GOT3 (cell line): ENCODE measurements around the gene RACK1.

Experiments
- DNase-seq: peaks from one replicate; lab custom pipeline; 2025; ENCODE audit warnings: mixed read lengths; lab: John Stamatoyannopoulos, UW

The RACK1 gene

DNA sequence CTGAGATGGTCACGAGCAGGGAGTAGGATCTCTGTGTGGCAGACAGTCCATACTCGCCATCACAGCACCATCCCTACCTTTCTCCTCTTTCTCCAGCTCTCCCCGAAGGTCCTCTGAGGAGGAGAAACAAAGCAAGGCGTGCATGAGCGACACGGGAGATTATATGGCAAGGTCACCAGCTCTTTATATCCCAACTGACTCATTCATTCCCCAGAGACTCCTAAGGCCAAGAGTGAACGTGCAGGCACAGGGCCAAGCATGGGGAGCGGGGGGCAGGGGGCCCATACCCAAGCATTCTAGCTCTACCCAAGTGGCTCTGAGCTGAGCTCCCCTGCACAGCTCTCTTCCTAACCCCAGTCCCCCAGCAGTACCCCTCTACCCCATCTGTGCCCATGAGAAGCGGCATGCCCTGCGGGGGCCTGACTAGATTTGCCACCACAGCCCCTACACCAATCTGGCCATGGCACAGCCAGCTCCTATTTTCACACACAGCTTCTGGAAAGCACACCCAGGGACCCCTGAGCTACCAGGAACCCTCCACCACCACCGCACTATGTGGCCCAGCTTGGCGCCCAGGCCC is 45.5 kb downstream of the RACK1 start:
- DNase-seq = no peak

DNA sequence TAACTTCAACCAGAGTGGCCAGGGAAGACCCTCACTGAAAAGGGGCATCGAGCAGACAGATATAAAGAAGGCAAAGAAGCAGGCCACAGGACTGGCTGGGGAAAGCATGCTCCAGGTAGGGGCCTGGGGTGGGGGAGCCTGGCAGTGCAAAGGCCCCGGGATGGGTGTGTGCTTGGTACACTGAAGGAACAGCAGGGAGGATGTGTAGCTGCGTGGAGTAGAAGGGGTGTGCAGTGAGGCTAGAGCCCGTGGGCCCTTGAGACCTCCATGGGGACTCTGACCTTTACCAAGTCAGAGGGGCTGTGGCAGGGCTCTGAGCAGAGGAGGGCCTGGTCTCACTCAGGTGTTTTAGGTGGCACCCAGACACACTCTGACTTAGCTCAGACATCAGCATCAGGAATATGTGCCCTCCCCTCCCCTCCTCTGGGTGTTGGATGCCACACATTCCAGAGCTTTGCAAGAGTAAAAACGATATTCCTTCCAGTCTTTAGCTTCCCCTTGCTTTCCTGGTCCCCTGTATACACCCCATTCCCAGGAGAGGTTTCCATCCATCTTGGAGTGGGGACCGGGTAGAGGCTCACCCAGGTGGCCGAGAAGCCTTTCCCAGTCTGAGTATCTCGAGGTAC is 46.3 kb downstream of the RACK1 start:
- DNase-seq = no peak

DNA sequence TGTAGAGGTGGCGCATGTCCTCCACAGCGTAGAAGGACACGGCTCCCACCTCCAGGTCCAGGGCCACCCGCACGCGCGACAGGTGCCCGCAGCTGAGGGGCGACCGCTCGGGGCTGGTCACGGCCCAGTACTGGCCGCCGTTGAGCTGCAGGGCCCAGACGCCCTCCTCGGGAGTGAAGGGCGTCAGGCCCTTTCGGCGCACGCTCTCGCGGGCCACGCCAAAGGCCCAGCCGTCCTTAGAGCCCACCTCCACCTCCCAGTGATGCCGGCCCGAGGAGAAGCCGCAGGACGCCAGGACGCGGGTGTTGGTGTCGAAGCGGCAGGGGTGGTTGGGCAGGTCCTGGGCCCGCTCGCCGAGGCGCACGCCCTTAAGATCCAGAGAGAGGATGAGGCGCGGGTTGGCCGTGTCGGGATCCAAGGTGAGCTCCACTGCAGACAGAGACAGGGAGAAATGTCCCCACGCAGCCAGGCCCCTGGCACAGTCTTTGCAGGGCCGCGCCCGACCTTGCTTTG is 48.4 kb downstream of the RACK1 start:
- no peak for DNase-seq

DNA sequence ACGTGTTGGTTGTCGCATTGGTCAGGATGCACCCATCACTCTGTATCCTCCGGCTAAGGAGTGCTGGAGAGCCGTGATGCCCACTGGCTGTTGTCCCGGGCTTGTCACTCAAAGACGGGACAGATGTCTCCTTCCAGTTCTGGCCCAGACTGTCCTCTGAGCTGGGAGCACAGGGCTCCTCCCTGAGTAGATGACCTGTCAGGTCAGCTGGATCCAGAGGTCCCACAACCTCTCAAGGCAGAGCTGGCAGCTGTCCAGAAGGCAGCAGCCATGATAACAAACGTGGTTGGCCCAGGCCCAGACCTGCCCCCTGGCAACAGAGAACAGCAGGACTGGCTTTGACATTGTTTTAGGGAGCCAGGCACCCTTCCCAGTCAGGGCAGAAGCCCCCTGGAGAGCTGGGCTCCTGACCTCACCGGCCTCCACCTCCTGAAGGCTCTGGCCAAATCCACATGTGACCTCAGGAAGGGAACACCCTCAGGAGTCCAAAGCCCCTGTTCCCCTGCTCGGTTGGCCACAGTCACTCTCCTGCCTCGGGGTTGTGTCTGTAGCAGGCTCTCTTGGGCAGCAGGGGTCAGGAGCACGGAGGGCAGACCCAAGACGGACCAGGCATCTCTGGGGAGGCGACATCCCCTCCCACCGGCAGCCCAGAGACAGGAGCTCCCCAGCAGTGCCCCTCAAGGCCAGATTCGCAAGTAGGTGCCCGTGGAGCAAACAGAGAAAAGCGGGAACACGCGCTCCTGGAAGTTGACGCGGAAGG is 49.0 kb downstream of the RACK1 start:
- DNase-seq = no peak

DNA sequence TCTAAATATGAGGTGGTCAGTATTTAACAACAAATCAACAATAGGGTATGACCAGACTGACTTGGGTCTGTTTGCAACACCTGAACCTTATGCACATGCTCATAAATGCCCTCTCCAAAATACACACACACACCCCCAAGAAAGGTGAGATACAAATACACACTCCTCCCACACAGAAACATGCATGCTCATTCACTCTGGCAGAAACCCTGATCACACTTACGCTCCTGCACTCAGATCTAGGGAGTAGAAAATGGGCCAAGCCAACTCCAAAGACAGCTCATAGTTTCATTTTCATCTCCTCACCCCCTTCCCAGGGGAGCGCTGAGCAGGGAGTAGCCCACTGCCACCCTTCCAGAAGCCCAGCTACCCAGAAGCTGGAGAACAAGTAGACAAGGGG is 50.0 kb downstream of the RACK1 start:
- no peak for DNase-seq

DNA sequence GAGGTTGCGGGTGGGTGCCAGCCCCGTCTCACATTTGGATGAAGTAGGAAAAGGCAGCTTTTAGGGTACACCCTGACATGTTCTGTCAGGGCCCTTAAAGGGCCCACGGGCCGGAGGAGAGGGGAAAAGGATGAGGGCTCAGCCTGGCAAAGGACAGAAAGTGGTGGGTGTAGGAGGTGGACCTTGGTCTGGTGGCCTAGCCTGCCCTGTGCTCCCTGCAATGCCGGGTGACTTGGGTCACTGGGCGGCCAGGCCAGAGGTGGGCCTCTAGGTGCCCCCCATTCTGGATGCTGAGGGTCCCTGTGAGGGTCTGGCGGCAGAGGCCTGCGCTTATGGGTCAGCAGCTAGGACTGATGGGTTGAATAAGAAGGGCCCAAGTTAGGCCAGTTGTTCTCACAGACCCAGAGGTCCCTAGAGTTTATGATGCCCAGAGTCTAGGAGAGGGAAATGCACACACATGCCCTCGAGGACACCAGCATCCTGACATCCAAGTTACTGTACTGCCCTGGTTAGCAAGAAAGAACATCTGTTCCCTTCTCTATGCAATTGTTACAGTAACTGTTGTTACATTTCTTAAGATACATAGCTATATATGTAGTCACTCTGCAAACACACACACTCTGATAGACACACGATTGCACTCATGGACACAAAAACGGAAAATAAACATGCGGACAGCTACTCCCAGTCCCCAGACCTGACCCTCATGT is 51.2 kb downstream of the RACK1 start:
- DNase-seq = no peak

DNA sequence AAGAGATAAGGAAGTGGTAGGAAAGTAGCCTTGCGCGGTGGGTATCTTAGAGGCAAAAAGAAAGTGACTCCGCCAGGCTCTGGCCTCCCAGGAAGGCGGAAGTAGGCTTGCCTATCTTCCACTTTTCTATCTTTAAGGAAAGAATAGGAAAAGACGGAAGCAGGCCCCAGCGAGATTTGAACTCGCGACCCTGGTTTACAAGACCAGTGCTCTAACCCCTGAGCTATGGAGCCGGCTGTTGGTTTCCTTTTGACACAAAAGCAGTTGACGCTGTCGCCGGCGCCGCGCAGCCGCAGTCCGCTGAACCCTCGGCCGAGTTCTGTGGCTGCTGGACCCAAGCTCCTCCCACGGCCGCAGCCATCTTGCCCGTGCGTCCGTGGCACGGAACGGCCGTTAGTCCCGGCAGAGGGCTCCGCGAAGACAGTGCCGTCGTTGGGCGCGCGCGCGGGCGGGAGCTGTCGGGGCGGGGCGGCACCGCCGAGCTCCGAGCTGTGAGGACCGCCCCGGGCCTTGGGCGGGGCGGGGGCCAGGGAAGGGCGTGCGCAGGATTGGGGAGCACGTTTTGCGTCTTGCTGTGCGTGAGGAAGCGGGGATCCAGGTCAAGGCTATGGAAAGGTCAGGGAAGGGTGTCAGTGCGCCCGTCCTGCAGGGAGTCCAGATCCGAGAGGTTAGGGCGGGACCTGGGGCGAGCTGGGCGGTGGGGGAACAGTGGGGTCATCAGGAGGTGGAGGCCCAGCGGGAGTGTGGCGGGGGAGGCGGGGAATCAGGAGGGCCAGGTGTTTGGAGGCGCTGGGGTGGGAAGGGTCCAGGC is 52.0 kb downstream of the RACK1 start:
- DNase-seq = no peak

DNA sequence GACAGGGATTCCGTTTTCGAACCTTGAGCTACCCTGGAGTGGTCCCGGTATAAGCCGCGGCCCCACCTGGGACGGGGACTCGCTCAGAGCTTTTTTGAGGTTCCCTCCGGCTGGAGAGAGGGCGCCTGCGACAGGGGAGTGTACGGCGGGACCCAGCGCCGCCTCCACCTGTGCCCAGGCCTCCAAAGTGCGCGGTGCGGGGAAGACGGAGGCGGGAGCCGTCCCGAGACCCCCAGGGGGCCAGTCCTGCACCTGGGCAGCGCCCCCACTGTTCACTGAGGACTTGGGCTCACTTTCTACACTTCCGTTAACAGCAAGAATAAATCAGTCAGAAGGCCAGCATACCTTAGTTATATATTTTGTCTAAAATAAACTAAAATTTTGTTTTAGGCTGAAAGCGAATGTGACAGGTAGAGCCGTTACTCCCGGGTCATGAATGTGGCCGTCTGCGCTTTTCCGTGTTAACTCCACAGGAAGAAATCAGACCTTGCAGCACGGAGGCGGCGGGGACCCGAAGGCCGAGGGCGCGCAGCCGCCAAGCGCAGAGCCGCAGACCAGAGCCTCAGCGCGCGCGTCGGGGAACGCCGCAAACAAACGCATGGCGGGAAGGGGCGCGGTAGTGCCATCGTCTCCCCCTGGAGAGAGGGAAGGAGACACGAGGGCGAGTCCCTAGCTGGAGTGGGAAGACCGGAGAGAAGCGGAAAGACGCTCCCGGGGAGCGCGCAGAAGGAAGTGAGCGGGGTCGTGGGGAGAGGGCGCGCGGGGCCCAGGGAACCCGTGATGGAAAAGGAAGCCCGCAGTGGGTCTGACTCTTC is 52.8 kb downstream of the RACK1 start:
- DNase-seq = no peak

DNA sequence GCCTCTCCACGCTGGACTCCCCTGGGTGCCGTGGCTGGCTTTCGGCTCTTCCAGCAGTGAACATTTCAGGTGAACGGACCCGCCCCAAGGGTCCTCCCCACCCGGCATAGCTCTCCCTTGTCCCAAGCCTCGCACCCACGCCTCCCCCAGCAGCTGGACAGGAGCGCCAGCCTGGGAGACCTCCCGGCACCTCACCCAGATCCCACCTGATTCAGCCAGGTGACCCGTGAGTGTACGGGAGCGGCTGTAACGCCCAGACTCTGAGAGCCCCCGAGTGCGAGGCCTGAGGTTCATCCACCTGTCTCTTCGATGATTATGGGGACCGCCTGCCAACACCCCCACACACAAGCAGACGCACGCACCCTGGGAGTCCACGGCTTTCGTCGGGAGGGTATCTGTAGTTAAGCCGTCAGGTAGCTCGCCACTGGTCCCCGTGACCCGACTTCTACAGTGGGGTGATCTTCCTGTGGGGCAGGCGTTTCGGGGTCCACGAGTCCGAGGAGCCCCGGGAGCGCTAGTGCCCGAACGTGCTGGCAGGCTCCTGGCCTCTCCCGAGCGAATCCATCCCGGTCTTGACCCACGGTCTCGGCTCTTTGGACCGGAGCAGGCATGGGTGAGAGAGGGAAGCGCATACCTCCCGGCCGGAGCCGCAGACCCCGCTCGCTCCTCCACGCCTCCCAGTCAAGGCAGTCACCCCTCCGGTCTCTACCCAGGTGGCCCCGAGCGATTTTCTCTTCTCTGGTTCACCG is 53.6 kb downstream of the RACK1 start:
- DNase-seq = no peak

DNA sequence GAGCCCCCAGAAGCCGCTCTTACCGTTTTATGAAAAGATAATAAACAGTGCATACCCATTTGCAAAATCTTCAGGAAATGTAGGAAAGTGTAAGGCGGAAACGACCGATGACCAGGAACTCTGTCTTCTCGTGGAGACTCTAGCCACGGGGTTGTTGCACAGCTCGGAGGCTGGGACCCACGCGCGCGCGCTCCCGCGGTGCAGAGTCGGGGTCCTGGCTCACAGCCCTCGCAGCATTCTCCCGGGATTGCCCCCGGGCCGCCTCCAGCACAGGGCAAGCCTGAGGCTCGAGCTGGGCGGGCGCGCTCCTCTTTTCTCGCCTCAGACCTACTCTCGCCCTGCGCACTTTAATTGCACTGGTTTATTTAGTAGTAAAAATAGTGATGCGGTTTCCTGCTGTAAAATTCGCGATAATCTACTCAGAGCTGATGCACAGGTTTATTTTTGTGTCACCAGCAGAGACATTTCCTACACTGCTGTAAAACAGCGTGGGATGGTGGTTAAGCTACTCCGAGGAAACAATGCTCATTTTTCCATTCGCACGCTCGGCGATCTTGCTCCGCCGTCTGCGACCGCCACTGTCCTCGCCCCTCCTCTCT is 54.2 kb downstream of the RACK1 start:
- no peak for DNase-seq

DNA sequence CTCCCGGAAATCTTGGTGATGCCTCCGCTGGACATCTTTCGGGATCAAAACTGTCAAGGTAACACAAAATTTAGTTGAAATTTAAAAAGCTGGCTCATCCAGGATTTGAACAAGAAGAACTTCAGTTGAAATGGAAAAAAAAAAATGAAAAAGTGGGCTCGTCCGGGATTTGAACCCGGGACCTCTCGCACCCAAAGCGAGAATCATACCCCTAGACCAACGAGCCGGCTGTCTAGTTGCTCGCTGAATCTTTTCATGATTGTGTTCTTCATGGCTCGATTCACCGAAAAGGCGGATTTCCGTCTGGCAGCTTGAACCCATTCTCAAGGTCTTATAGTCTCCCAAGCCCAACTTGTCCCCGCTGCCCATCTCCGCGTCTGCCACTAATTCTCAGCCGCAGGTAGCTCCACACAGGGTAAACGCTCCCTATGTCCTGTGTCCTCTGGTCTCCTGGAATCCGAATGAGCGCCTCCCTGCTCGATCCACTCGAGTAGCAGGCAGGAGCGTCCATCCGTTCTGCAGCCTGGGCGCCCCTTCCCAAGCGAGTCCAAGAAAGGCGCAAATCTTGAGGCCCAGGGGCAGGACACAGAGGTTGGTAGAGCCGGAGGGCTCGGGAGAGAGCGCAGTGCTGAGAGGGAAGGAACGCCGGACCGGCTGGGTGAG is 54.9 kb downstream of the RACK1 start:
- DNase-seq = no peak

DNA sequence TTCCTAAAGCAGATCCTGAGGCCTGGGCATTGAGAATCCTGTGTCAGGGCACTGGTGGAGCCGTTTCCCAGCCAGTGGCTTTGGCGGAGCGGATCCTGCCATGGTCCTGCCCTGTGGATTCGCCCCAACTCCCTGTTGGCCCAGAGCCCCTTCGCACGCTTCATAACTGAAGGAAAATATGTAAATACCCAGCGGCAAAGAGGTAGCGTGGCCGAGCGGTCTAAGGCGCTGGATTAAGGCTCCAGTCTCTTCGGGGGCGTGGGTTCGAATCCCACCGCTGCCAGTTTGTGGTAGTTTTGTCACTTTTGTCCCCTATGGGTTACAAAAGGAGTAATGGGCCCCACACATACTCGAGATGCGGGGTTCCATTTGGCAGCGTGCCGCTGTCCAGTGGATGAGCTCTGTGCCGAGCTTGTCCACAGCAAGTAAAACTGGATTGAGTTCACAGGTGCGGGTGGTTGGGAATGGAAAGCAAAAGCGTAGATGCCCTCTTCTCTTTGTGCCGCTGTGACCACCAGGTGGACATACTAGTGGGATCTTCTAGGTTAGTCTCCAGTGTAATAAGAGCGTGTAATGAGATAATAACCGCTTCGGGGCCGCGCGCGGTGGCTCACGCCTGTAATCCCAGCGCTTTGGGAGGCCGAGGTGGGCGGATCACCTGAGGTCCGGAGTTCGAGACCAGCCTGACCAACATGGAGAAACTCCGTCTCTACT is 56.0 kb downstream of the RACK1 start:
- no peak for DNase-seq

DNA sequence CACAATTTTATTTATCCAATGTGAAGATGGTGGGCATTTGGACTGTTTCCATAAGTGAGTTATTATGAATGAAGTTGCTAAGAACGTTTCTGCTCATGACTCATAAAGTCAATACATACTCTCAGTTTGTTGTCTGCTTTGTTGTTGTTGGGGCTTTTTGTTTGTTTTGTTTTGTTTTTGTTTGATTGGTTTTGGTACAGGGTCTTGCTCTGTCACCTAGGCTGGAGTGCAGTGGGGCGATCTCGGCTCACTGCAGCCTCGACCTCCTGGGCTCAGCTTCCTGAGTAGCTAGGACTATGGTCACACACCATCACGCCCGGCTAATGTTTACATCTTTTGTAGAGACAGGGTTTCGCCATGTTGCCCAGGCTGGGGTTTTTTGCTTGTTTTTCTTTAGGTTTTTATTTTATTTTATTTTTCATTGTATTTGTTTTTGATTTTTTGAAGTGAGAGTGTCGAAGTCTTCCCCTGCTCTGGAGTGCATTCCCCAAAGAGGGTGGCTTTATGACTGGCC is 56.7 kb downstream of the RACK1 start:
- DNase-seq = no peak
